ENCODE measurements around the gene ASPHD2. TPM values are rescaled to one million over a fixed set of nuclear protein-coding genes. Genes with fewer than 3 reads are reported as not detected.

ASPHD2 gene, protein sequence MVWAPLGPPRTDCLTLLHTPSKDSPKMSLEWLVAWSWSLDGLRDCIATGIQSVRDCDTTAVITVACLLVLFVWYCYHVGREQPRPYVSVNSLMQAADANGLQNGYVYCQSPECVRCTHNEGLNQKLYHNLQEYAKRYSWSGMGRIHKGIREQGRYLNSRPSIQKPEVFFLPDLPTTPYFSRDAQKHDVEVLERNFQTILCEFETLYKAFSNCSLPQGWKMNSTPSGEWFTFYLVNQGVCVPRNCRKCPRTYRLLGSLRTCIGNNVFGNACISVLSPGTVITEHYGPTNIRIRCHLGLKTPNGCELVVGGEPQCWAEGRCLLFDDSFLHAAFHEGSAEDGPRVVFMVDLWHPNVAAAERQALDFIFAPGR
- polyA plus RNA-seq, result 16.7 and 18.7 TPM in 2 replicates
- polyA minus RNA-seq, result 28.1 and 29.0 TPM in 2 replicates

- H2AFZ ChIP-seq (ENCODE audit: low read depth, low read length), result peak within 1 kb of the TSS; percentile 73
- no peaks in the 10 kb centered on the region for H3K9me2 ChIP-seq (ENCODE audit: insufficient read depth, low read length)
- TF ChIP-seq EP300 (conservative IDR thresholded peaks at IDR 0.05; ENCODE audit: poor library complexity, severe bottlenecking), result peak; percentile 49
- peak; percentile 50 for TF ChIP-seq RAD21 (conservative IDR thresholded peaks at IDR 0.05)
- TF ChIP-seq TAF1 (IDR thresholded peaks at IDR 0.05; ENCODE audit: low read depth), result peak; percentile 73
- TF ChIP-seq POLR2AphosphoS5 (IDR thresholded peaks at IDR 0.05), result peak; percentile 74
- TF ChIP-seq SMC3 (conservative IDR thresholded peaks at IDR 0.05; ENCODE audit: poor library complexity), result peak; percentile 50
- TF ChIP-seq EZH2 (IDR thresholded peaks at IDR 0.05; ENCODE audit: borderline replicate concordance, insufficient read depth, low read length, poor library complexity, severe bottlenecking), result no peak
- TF ChIP-seq, protein P1, sequence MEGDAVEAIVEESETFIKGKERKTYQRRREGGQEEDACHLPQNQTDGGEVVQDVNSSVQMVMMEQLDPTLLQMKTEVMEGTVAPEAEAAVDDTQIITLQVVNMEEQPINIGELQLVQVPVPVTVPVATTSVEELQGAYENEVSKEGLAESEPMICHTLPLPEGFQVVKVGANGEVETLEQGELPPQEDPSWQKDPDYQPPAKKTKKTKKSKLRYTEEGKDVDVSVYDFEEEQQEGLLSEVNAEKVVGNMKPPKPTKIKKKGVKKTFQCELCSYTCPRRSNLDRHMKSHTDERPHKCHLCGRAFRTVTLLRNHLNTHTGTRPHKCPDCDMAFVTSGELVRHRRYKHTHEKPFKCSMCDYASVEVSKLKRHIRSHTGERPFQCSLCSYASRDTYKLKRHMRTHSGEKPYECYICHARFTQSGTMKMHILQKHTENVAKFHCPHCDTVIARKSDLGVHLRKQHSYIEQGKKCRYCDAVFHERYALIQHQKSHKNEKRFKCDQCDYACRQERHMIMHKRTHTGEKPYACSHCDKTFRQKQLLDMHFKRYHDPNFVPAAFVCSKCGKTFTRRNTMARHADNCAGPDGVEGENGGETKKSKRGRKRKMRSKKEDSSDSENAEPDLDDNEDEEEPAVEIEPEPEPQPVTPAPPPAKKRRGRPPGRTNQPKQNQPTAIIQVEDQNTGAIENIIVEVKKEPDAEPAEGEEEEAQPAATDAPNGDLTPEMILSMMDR (IDR thresholded peaks at IDR 0.05; ENCODE audit: poor library complexity, severe bottlenecking), result no peak
- TF ChIP-seq, protein P2, sequence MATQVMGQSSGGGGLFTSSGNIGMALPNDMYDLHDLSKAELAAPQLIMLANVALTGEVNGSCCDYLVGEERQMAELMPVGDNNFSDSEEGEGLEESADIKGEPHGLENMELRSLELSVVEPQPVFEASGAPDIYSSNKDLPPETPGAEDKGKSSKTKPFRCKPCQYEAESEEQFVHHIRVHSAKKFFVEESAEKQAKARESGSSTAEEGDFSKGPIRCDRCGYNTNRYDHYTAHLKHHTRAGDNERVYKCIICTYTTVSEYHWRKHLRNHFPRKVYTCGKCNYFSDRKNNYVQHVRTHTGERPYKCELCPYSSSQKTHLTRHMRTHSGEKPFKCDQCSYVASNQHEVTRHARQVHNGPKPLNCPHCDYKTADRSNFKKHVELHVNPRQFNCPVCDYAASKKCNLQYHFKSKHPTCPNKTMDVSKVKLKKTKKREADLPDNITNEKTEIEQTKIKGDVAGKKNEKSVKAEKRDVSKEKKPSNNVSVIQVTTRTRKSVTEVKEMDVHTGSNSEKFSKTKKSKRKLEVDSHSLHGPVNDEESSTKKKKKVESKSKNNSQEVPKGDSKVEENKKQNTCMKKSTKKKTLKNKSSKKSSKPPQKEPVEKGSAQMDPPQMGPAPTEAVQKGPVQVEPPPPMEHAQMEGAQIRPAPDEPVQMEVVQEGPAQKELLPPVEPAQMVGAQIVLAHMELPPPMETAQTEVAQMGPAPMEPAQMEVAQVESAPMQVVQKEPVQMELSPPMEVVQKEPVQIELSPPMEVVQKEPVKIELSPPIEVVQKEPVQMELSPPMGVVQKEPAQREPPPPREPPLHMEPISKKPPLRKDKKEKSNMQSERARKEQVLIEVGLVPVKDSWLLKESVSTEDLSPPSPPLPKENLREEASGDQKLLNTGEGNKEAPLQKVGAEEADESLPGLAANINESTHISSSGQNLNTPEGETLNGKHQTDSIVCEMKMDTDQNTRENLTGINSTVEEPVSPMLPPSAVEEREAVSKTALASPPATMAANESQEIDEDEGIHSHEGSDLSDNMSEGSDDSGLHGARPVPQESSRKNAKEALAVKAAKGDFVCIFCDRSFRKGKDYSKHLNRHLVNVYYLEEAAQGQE (IDR thresholded peaks at IDR 0.05; ENCODE audit: borderline replicate concordance), result peak; percentile 53
- peak; percentile 45 for TF ChIP-seq MXI1 (conservative IDR thresholded peaks at IDR 0.05; ENCODE audit: poor library complexity, severe bottlenecking)
- no peaks in the 10 kb centered on the region for H3F3A ChIP-seq (ENCODE audit: insufficient read depth, low read length, poor library complexity, severe bottlenecking)
- H3K4me2 ChIP-seq (ENCODE audit: low read length), result peak within 1 kb of the TSS; percentile 95
- H3K27me3 ChIP-seq (ENCODE audit: insufficient read depth, low read depth, low read length), result no peaks in the 10 kb centered on the region
- no peaks in the 10 kb centered on the region for H3K79me2 ChIP-seq (replicated peaks; ENCODE audit: insufficient read depth, low read length)
- peak within 1 kb of the TSS; percentile 78 for H3K4me3 ChIP-seq (ENCODE audit: low read length)
- H3K36me3 ChIP-seq (ENCODE audit: insufficient read depth, low read length), result no peaks in the 10 kb centered on the region
- H3K9ac ChIP-seq (ENCODE audit: low read length), result peak within 1 kb of the TSS; percentile 87
- H4K20me1 ChIP-seq (ENCODE audit: insufficient read depth), result no peaks in the 10 kb centered on the region
- peak within 1 kb of the TSS; percentile 93 for H3K27ac ChIP-seq (ENCODE audit: low read length)
- no peaks in the 10 kb centered on the region for H3K9me3 ChIP-seq (ENCODE audit: low read length)
Observed at GRCh38 chr22:26428515-26429457, at the start of gene ASPHD2. ASPHD2 (plus strand) TSS chr22:26429260; CDS start chr22:26433616, 4,356 bp downstream.

Data from neural cell (in vitro differentiated cells).